Neural cell (in vitro differentiated cells): ENCODE measurements around the gene PPM1L. TPM values are rescaled to one million over a fixed set of nuclear protein-coding genes. Genes with fewer than 3 reads are reported as not detected.

Source experiments
- H2AFZ ChIP-seq: fragments of 200-600, 300-800 bp; sonication (generic), shearing (Covaris generic); 2 replicates; pipeline ENCODE4 v1.6.0; 2014; ENCODE audit warnings: low read depth, mild to moderate bottlenecking, antibody characterized with exemption, low read length, moderate library complexity
- H3F3A ChIP-seq: fragments of 200-600 bp; shearing (Covaris generic); 2 replicates; pipeline ENCODE4 v1.6.1; 2016; ENCODE audit warnings: mild to moderate bottlenecking, moderate library complexity, mixed read lengths, antibody characterized with exemption, low read length; ENCODE audit not compliant: insufficient read depth, poor library complexity, severe bottlenecking
- H3K27ac ChIP-seq: fragments of 200-600, 300-800 bp; sonication (generic), shearing (Covaris generic); 2 replicates; pipeline ENCODE4 v1.5.1; 2014; ENCODE audit warnings: mild to moderate bottlenecking, low read length, moderate library complexity
- H3K27me3 ChIP-seq: fragments of 300-800, 200-600 bp; sonication (generic), shearing (Covaris generic); 2 replicates; pipeline ENCODE4 v1.6.0; 2014; ENCODE audit warnings: mild to moderate bottlenecking, low read depth, low read length, moderate library complexity; ENCODE audit not compliant: insufficient read depth
- H3K36me3 ChIP-seq: fragments of 300-800, 200-600 bp; sonication (generic), shearing (Covaris generic); 2 replicates; pipeline ENCODE4 v1.5.1; 2014; ENCODE audit warnings: mild to moderate bottlenecking, antibody characterized with exemption, low read length, moderate library complexity; ENCODE audit not compliant: insufficient read depth
- H3K4me2 ChIP-seq: fragments of 300-800, 200-600 bp; sonication (generic), shearing (Covaris generic); 2 replicates; pipeline ENCODE4 v1.6.0; 2014; ENCODE audit warnings: mild to moderate bottlenecking, low read length
- H3K4me3 ChIP-seq: fragments of 300-800, 200-600 bp; sonication (generic), shearing (Covaris generic); 2 replicates; pipeline ENCODE4 v1.5.1; 2014; ENCODE audit warnings: mild to moderate bottlenecking, low read length, moderate library complexity
- H3K79me2 ChIP-seq: fragments of 200-600 bp; shearing (Covaris generic); replicated peaks from 2 replicates; pipeline ENCODE4 v1.6.0; 2014; ENCODE audit warnings: mild to moderate bottlenecking, low read length, moderate library complexity; ENCODE audit not compliant: insufficient read depth
- H3K9ac ChIP-seq: fragments of 300-800, 200-600 bp; sonication (generic), shearing (Covaris generic); 2 replicates; pipeline ENCODE4 v1.6.1; 2016; ENCODE audit warnings: mild to moderate bottlenecking, low read length, mixed read lengths
- H3K9me2 ChIP-seq: fragments of 200-600 bp; shearing (Covaris generic); 2 replicates; pipeline ENCODE4 v1.6.1; 2016; ENCODE audit warnings: mild to moderate bottlenecking, low read length, mixed read lengths; ENCODE audit not compliant: insufficient read depth
- H3K9me3 ChIP-seq: fragments of 200-600, 300-800 bp; sonication (generic), shearing (Covaris generic); 2 replicates; pipeline ENCODE4 v1.6.1; 2016; ENCODE audit warnings: mild to moderate bottlenecking, mixed run types, low read length, moderate library complexity, mixed read lengths
- H4K20me1 ChIP-seq: fragments of 200-600 bp; shearing (Covaris generic); 2 replicates; pipeline ENCODE4 v1.6.1; 2016; ENCODE audit warnings: mild to moderate bottlenecking, mixed run types; ENCODE audit not compliant: insufficient read depth
- CTCF ChIP-seq: fragments of 450-650 bp; IDR thresholded peaks from 2 replicates; pipeline ENCODE4 v1.5.1; 2014; ENCODE audit warnings: antibody characterized with exemption, mild to moderate bottlenecking, moderate library complexity; ENCODE audit not compliant: poor library complexity, severe bottlenecking
- EP300 ChIP-seq: fragments of 450-650 bp; conservative IDR thresholded peaks from 2 replicates; pipeline ENCODE4 v1.6.1; 2014; ENCODE audit warnings: antibody characterized with exemption, mild to moderate bottlenecking, moderate library complexity; ENCODE audit not compliant: poor library complexity, severe bottlenecking
- EZH2 ChIP-seq: fragments of 200-600, 300-800 bp; shearing (Covaris generic), sonication (generic); IDR thresholded peaks from 2 replicates; pipeline ENCODE4 v1.6.1; 2014; ENCODE audit warnings: antibody characterized with exemption, low read length, borderline replicate concordance, mild to moderate bottlenecking; ENCODE audit not compliant: insufficient read depth, poor library complexity, severe bottlenecking
- MXI1 ChIP-seq: fragments of 450-650 bp; conservative IDR thresholded peaks from 2 replicates; pipeline ENCODE4 v1.6.1; 2014; ENCODE audit warnings: antibody characterized with exemption, mild to moderate bottlenecking; ENCODE audit not compliant: poor library complexity, severe bottlenecking
- POLR2AphosphoS5 ChIP-seq: IDR thresholded peaks from 2 replicates; pipeline ENCODE4 v1.6.1; 2012
- RAD21 ChIP-seq: fragments of 450-650 bp; conservative IDR thresholded peaks from 2 replicates; pipeline ENCODE4 v1.6.1; 2014; ENCODE audit warnings: antibody characterized with exemption, mild to moderate bottlenecking, moderate library complexity
- REST ChIP-seq: IDR thresholded peaks from 2 replicates; pipeline ENCODE4 v1.6.1; 2012; ENCODE audit warnings: borderline replicate concordance
- SMC3 ChIP-seq: fragments of 450-650 bp; conservative IDR thresholded peaks from 2 replicates; pipeline ENCODE4 v1.6.1; 2014; ENCODE audit warnings: antibody characterized with exemption, mild to moderate bottlenecking, moderate library complexity; ENCODE audit not compliant: poor library complexity
- TAF1 ChIP-seq: IDR thresholded peaks from 2 replicates; pipeline ENCODE4 v1.6.1; 2012; ENCODE audit warnings: low read depth
- polyA plus RNA-seq: library from polyadenylated mRNA; depleted of rRNA; stranded (reverse); fragments of >200 nt; gene quantifications from 2 replicates; pipeline ENCODE4 v1.2.3, GENCODE V29; 2014

Gene PPM1L
- polyA plus RNA-seq, 1 donor from 2014 or later = 24.9 TPM

GRCh38 chr3:160911411-160911810 lies 155.4 kb downstream of the PPM1L start:
- H3K4me3 ChIP-seq = no peak overlapping the region
- no peak for TF ChIP-seq POLR2AphosphoS5
- TF ChIP-seq REST = no peak
- TF ChIP-seq RAD21 = no peak
- TF ChIP-seq EP300 = no peak
- H3K27me3 ChIP-seq = no peaks in the 10 kb centered on the region
- H4K20me1 ChIP-seq = no peaks in the 10 kb centered on the region
- H3K36me3 ChIP-seq = no peaks in the 10 kb centered on the region
- no peaks in the 10 kb centered on the region for H3F3A ChIP-seq
- no peaks in the 10 kb centered on the region for H3K9me3 ChIP-seq
- H3K27ac ChIP-seq = no peak overlapping the region
- no peak overlapping the region for H3K4me2 ChIP-seq
- H2AFZ ChIP-seq = no peak overlapping the region
- no peaks in the 10 kb centered on the region for H3K9me2 ChIP-seq
- no peak overlapping the region for H3K9ac ChIP-seq
- H3K79me2 ChIP-seq = no peaks in the 10 kb centered on the region

- Histone ChIP-seq H3K36me3 (no peaks in the 10 kb centered on the region), H2AFZ (no peak overlapping the region), H3K27ac (no peak overlapping the region)
These were observed 160.4 kb downstream of the PPM1L start for GRCh38 chr3:160916472-160916871.

GRCh38 chr3:160919942-160920341 lies 163.9 kb downstream of the PPM1L start:
- no peaks in the 10 kb centered on the region for H3K27me3 ChIP-seq
- no peaks in the 10 kb centered on the region for H3F3A ChIP-seq
- no peaks in the 10 kb centered on the region for H3K36me3 ChIP-seq
- TF ChIP-seq REST (no peak), EZH2 (no peak), SMC3 (no peak), TAF1 (no peak), POLR2AphosphoS5 (no peak), EP300 (no peak), CTCF (no peak), RAD21 (no peak), MXI1 (no peak)
- H3K79me2 ChIP-seq = no peaks in the 10 kb centered on the region
- no peak overlapping the region for H3K9ac ChIP-seq
- no peak overlapping the region for H3K4me2 ChIP-seq
- no peak overlapping the region for H2AFZ ChIP-seq
- H3K9me3 ChIP-seq = no peaks in the 10 kb centered on the region
- H4K20me1 ChIP-seq = no peaks in the 10 kb centered on the region
- no peak overlapping the region for H3K4me3 ChIP-seq
- H3K27ac ChIP-seq = no peak overlapping the region
- no peaks in the 10 kb centered on the region for H3K9me2 ChIP-seq

More at GRCh38 chr3:160916472-160916871, 160.4 kb downstream of the PPM1L start:
- H4K20me1 ChIP-seq = no peaks in the 10 kb centered on the region
- no peaks in the 10 kb centered on the region for H3F3A ChIP-seq
- H3K4me2 ChIP-seq = no peak overlapping the region
- H3K79me2 ChIP-seq = no peaks in the 10 kb centered on the region
- H3K9ac ChIP-seq = no peak overlapping the region
- no peak overlapping the region for H3K4me3 ChIP-seq
- H3K9me3 ChIP-seq = no peaks in the 10 kb centered on the region
- no peaks in the 10 kb centered on the region for H3K27me3 ChIP-seq
- no peak for TF ChIP-seq TAF1
- no peaks in the 10 kb centered on the region for H3K9me2 ChIP-seq
